Progenitor cell of endocrine pancreas (in vitro differentiated cells): ENCODE data around the gene TCTA. TPM values are rescaled to one million over a fixed set of nuclear protein-coding genes. Genes with fewer than 3 reads are reported as not detected.
A peak's percentile ranks its signal among the peaks of the same experiment; 100 is the strongest.

Experiments used
- DNase-seq: peaks from one replicate; pipeline ENCODE4 v3.0.0; 2021; ENCODE audit warnings: low spot score; ENCODE audit not compliant: unreplicated experiment
- H3K27ac Mint-ChIP-seq: 2 replicates; pipeline ENCODE4 v1.8.0; 2021; ENCODE audit warnings: mild to moderate bottlenecking, moderate library complexity, mixed read lengths
- H3K27me3 Mint-ChIP-seq: 2 replicates; pipeline ENCODE4 v1.8.0; 2021; ENCODE audit warnings: mixed read lengths
- H3K36me3 Mint-ChIP-seq: 2 replicates; pipeline ENCODE4 v1.8.0; 2022; ENCODE audit warnings: mixed read lengths; ENCODE audit not compliant: insufficient read depth
- H3K4me1 Mint-ChIP-seq: 2 replicates; pipeline ENCODE4 v1.8.0; 2021; ENCODE audit warnings: low read depth, mixed read lengths
- H3K4me3 Mint-ChIP-seq: 2 replicates; pipeline ENCODE4 v1.8.0; 2021; ENCODE audit warnings: low read depth, mild to moderate bottlenecking, moderate library complexity, mixed read lengths
- H3K9me3 Mint-ChIP-seq: 2 replicates; pipeline ENCODE4 v1.8.0; 2021; ENCODE audit warnings: low read depth, mixed read lengths
- CTCF ChIP-seq: fragments of 200-600 bp; sonication (generic); IDR thresholded peaks from one replicate; pipeline ENCODE4 v1.5.0; 2021; ENCODE audit warnings: antibody characterized with exemption, mild to moderate bottlenecking; ENCODE audit not compliant: unreplicated experiment
- long read RNA-seq: library from polyadenylated mRNA; unstranded; transcript quantifications from one replicate; pipeline ENCODE4 v2.0.0, GENCODE V29; 2020
- total RNA-seq: library from RNA; stranded (reverse); gene quantifications from 2 replicates; pipeline ENCODE4 v1.2.1, GENCODE V29; 2021

The TCTA gene
- total RNA-seq = 18.0 and 18.8 TPM in 2 replicates
- long read RNA-seq, transcript TCTA-201 (3 exons, 2,146 nt) = major isoform, 42 of 44 reads
- long read RNA-seq, partial matches to known transcripts = 0 of 44 reads
- long read RNA-seq, other reads (novel, unspliced or antisense) = 2 of 44 reads

- Mint-ChIP-seq H3K9me3 (no peaks in the 10 kb centered on the region), H3K27ac (peak within 1 kb of the TSS; percentile 97), H3K36me3 (no peaks in the 10 kb centered on the region), H3K4me1 (peaks cover 26% of the 10 kb centered on the region), H3K27me3 (no peaks in the 10 kb centered on the region), H3K4me3 (peak within 1 kb of the TSS; percentile 92)
- no peak for TF ChIP-seq CTCF
- peak; percentile 93 for DNase-seq
Observed at GRCh38 chr3:49411968-49412631, at the start of gene TCTA, which contains the start of gene RHOA. Gene TCTA (plus strand): TSS chr3:49412423. CDS start chr3:49412427, 4 bp downstream. Gene RHOA (minus strand): TSS chr3:49411976. CDS start chr3:49375589, 36,387 bp downstream.

GRCh38 chr3:49362561-49362960 lies 49.7 kb upstream of the TCTA start:
- TF ChIP-seq CTCF = no peak
- no peak for DNase-seq
- Mint-ChIP-seq H3K36me3 (peaks cover 22% of the 10 kb centered on the region), H3K4me1 (peaks cover 4% of the 10 kb centered on the region), H3K27ac (peak overlapping the region; percentile 18), H3K9me3 (no peaks in the 10 kb centered on the region), H3K4me3 (no peak overlapping the region), H3K27me3 (no peaks in the 10 kb centered on the region)

- H3K4me1 Mint-ChIP-seq = no peaks in the 10 kb centered on the region
- H3K27me3 Mint-ChIP-seq = no peaks in the 10 kb centered on the region
- H3K36me3 Mint-ChIP-seq = peaks cover 21% of the 10 kb centered on the region
- no peak for TF ChIP-seq CTCF
- no peaks in the 10 kb centered on the region for H3K9me3 Mint-ChIP-seq
- H3K4me3 Mint-ChIP-seq = no peak overlapping the region
- no peak overlapping the region for H3K27ac Mint-ChIP-seq
- no peak for DNase-seq
Observed at GRCh38 chr3:49370585-49371290, 41.5 kb upstream of the TCTA start.

GRCh38 chr3:49371946-49372345 lies 40.3 kb upstream of the TCTA start:
- no peak overlapping the region for H3K4me3 Mint-ChIP-seq
- no peaks in the 10 kb centered on the region for H3K27me3 Mint-ChIP-seq
- no peak overlapping the region for H3K27ac Mint-ChIP-seq
- no peak for TF ChIP-seq CTCF
- no peak for DNase-seq
- H3K4me1 Mint-ChIP-seq = no peaks in the 10 kb centered on the region
- peaks cover 17% of the 10 kb centered on the region for H3K36me3 Mint-ChIP-seq
- H3K9me3 Mint-ChIP-seq = no peaks in the 10 kb centered on the region

GRCh38 chr3:49377483-49377882 lies 34.7 kb upstream of the TCTA start:
- no peak for TF ChIP-seq CTCF
- Mint-ChIP-seq H3K4me1 (peaks cover 2% of the 10 kb centered on the region), H3K36me3 (peaks cover 12% of the 10 kb centered on the region), H3K4me3 (no peak overlapping the region), H3K9me3 (no peaks in the 10 kb centered on the region), H3K27ac (no peak overlapping the region), H3K27me3 (no peaks in the 10 kb centered on the region)
- DNase-seq = no peak
